Measurements from ENCODE around the gene AUTS2. TPM values are rescaled to one million over a fixed set of nuclear protein-coding genes. Genes with fewer than 3 reads are reported as not detected.

AUTS2 gene
- polyA plus RNA-seq, 1 donor (not counting 4 experiments of a cell fraction or from before 2014, with no cell fraction given), result 4.7 TPM

- Histone ChIP-seq H3K4me1 (ENCODE audit: control insufficient read depth, extremely low read depth, insufficient read depth, low read length) (no peaks in the 10 kb centered on the region), H3K9me1 (ENCODE audit: control insufficient read depth, extremely low read depth, insufficient read depth, low read length) (no peaks in the 10 kb centered on the region), H3K9ac (ENCODE audit: control insufficient read depth, extremely low read depth, insufficient read depth, low read length) (no peak overlapping the region), H3K4me2 (ENCODE audit: control insufficient read depth, extremely low read depth, insufficient read depth, low read depth, low read length) (no peak overlapping the region), H3K36me3 (ENCODE audit: control insufficient read depth in 2 of 2, extremely low read depth in 1 of 2, insufficient read depth in 2 of 2, low read length in 2 of 2) (no peaks in the 10 kb centered on the region), H3K79me2 (ENCODE audit: control insufficient read depth, insufficient read depth, low read length) (no peaks in the 10 kb centered on the region), H3K9me3 (ENCODE audit: control insufficient read depth, low read depth, low read length) (no peaks in the 10 kb centered on the region), H3K27ac (ENCODE audit: control insufficient read depth, insufficient read depth, low read length) (no peak overlapping the region), H3K27me3 (ENCODE audit: control insufficient read depth, extremely low read depth, insufficient read depth, low read length) (no peaks in the 10 kb centered on the region), H4K20me1 (ENCODE audit: control insufficient read depth, extremely low read depth, insufficient read depth, low read length) (no peaks in the 10 kb centered on the region), H3K4me3 (ENCODE audit: control insufficient read depth in 2 of 3, extremely low read depth in 1 of 3, insufficient read depth in 2 of 3, low read depth in 1 of 3, low read length in 3 of 3) (no peak overlapping the region), H2AFZ (ENCODE audit: control insufficient read depth, low read length) (no peak overlapping the region)
- TF ChIP-seq, protein P1, sequence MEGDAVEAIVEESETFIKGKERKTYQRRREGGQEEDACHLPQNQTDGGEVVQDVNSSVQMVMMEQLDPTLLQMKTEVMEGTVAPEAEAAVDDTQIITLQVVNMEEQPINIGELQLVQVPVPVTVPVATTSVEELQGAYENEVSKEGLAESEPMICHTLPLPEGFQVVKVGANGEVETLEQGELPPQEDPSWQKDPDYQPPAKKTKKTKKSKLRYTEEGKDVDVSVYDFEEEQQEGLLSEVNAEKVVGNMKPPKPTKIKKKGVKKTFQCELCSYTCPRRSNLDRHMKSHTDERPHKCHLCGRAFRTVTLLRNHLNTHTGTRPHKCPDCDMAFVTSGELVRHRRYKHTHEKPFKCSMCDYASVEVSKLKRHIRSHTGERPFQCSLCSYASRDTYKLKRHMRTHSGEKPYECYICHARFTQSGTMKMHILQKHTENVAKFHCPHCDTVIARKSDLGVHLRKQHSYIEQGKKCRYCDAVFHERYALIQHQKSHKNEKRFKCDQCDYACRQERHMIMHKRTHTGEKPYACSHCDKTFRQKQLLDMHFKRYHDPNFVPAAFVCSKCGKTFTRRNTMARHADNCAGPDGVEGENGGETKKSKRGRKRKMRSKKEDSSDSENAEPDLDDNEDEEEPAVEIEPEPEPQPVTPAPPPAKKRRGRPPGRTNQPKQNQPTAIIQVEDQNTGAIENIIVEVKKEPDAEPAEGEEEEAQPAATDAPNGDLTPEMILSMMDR (optimal IDR thresholded peaks at IDR 0.05 in 1 of 3, IDR thresholded peaks at IDR 0.05 in 1 of 3, conservative IDR thresholded peaks at IDR 0.05 in 1 of 3; ENCODE audit: extremely low read depth in 1 of 3, insufficient read depth in 2 of 3, low read length in 3 of 3), result peak in 2 of 3 experiments; percentile 6 to 50
- TF ChIP-seq EZH2 (IDR thresholded peaks at IDR 0.05; ENCODE audit: low read length), result no peak
- dilution Hi-C loops (cut with MboI; ENCODE audit: extremely low pct_ligation_motif_present, low sequenced_read_pairs), result no loop called here
- DNase-seq (ENCODE audit: low read depth, low spot score) (no peak), FAIRE-seq (peak; percentile 77)
Measured at GRCh38 chr7:70193514-70193913, 595.2 kb downstream of the AUTS2 start.

DNA sequence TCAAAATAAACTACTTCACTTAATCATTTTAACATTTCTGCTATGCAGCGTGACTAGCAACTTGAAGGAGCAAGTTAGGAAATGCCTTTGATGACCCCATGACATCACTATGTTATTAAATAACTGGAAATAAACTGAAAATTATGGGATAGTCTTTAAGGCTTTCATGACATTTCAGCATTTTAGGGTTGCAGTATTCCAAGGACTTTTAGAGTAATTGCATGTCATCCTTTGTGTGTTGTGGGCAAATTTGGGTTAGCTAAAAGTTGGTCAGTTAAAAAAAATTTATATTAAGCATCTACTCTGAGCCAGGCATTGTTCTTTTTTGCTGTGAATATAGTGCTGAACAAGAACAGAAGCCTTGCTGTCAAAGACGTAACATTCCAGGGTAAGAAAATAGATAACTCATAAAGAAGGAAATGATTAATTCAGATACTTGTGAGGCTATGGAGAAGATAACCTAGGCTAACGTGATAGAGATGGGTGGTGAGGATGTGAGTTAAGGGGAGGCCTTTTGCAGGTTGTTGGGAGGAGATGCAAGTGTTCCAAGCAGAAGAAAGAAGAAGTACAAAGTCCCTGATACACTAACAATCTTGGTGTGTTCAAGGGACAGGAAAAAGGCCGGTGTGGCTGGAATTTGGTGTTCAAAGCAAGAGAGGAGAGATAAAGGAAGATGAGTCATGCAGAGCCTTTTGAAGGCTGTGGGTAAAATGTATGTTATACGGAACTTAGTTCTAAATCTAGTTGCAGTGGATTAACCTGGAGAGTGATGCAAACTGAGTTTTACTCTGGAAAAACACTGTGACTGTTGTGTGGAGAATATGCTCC is 610.2 kb downstream of the AUTS2 start:
- peaks cover 9% of the 10 kb centered on the region for H3K4me1 ChIP-seq (ENCODE audit: control insufficient read depth, extremely low read depth, insufficient read depth, low read length)
- dilution Hi-C loops (cut with MboI; ENCODE audit: extremely low pct_ligation_motif_present, low sequenced_read_pairs), result no loop called here
- H2AFZ ChIP-seq (ENCODE audit: control insufficient read depth, low read length), result no peak overlapping the region
- no peaks in the 10 kb centered on the region for H3K27me3 ChIP-seq (ENCODE audit: control insufficient read depth, extremely low read depth, insufficient read depth, low read length)
- no peak overlapping the region for H3K27ac ChIP-seq (ENCODE audit: control insufficient read depth, insufficient read depth, low read length)
- peak overlapping the region; percentile 44 for H3K4me2 ChIP-seq (ENCODE audit: control insufficient read depth, extremely low read depth, insufficient read depth, low read depth, low read length)
- peak; percentile 84 for FAIRE-seq
- TF ChIP-seq, protein P1 (optimal IDR thresholded peaks at IDR 0.05 in 1 of 3, IDR thresholded peaks at IDR 0.05 in 1 of 3, conservative IDR thresholded peaks at IDR 0.05 in 1 of 3; ENCODE audit: extremely low read depth in 1 of 3, insufficient read depth in 2 of 3, low read length in 3 of 3), result no peak
- TF ChIP-seq EZH2 (IDR thresholded peaks at IDR 0.05; ENCODE audit: low read length), result no peak
- no peaks in the 10 kb centered on the region for H3K79me2 ChIP-seq (ENCODE audit: control insufficient read depth, insufficient read depth, low read length)
- no peaks in the 10 kb centered on the region for H3K36me3 ChIP-seq (ENCODE audit: control insufficient read depth in 2 of 2, extremely low read depth in 1 of 2, insufficient read depth in 2 of 2, low read length in 2 of 2)
- H3K4me3 ChIP-seq (ENCODE audit: control insufficient read depth in 2 of 3, extremely low read depth in 1 of 3, insufficient read depth in 2 of 3, low read depth in 1 of 3, low read length in 3 of 3), result no peak overlapping the region
- H4K20me1 ChIP-seq (ENCODE audit: control insufficient read depth, extremely low read depth, insufficient read depth, low read length), result no peaks in the 10 kb centered on the region
- no peak for DNase-seq (ENCODE audit: low read depth, low spot score)
- H3K9me3 ChIP-seq (ENCODE audit: control insufficient read depth, low read depth, low read length), result no peaks in the 10 kb centered on the region
- no peaks in the 10 kb centered on the region for H3K9me1 ChIP-seq (ENCODE audit: control insufficient read depth, extremely low read depth, insufficient read depth, low read length)
- H3K9ac ChIP-seq (ENCODE audit: control insufficient read depth, extremely low read depth, insufficient read depth, low read length), result no peak overlapping the region
